HG03354 (cell line): ENCODE results near the gene GGNBP2.

Source experiments
- ATAC-seq: cut with Tn5 transposase; IDR thresholded peaks from one replicate; pipeline ENCODE4 v1.9.1; 2021; ENCODE audit warnings: mild to moderate bottlenecking; ENCODE audit not compliant: unreplicated experiment, poor library complexity, severe bottlenecking

GGNBP2 gene

DNA sequence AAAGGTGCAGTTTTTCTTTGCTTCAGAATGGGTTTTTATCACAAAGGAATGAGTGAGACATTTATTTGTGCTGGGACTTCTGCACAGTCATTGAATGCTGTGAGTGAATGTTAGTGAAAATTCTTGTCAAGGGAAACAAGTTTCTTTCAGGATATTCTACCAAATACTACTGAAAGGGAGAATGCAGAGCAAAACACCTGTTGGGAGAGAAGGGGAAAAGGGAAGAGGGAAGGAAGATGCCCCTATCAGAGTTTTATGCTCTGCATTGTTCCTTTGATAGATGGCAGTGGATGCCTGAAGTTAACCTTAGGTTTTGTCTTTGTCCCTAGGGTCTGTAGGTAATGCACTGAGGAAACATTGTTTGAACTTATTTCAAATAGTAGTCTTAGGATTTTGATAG is 3.1 kb downstream of the GGNBP2 start:
- no peak for ATAC-seq

DNA sequence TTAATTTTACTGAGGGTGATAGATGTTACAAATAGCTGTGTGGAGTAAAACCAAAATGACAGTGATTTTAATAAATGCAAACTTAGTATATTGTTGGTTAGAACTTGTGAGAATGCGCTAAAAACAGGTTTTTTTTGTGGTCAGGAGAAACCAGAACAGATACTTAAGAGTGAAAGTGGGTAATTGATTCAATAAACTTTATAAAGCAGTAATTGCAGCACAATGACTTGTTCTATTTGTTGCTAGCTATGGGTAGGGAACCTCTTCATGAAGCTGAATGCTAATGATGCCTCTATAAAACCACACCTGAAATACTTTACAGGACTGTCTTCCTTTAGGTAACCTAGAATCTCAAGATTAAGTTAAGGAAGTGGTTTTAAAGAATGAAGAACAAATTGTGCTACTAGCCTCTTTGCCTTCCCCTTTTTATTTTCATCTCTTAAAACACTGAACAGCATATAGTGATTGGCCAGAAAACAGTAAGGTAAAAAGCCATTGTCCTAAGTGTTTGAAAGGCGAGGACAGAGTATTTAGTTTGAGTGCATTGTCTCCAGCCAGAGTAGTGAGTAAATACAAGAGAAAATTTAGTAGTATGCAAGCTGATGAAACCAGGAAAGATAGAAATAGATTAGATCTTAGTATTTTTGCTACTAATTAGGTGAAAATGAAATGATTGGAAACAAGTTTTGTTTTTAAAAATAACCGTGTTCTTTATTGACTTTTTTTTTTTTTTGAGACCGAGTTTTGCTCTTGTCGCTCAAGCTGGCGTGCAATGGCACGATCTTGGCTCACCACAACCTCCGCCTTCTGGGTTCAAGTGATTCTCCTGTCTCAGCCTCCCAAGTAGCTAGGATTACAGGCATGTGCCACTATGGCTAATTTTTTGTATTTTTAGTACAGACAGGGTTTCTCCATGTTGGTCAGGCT is 6.0 kb downstream of the GGNBP2 start:
- ATAC-seq = no peak

DNA sequence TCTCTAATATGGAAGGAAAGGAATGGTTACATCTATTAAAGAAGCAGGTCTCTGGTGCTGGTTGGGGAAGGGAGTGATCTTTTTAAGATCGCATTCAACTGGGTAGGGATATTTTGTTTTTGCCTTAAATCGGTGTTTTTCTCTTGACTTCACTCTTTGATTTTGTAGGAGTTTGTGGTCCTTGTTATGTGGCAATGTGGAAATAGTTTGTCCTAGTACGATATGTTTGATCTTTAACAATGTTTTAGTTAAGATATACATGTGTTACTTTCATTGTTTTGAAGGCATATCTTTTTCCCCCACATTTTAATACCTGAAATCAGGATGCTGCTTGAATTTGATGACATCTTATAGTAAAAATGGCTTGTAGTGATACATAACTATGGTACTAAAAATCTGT is 8.7 kb downstream of the GGNBP2 start:
- no peak for ATAC-seq

- ATAC-seq = no peak
Measured at GRCh38 chr17:36566081-36566480, 21.4 kb downstream of the GGNBP2 start.

DNA sequence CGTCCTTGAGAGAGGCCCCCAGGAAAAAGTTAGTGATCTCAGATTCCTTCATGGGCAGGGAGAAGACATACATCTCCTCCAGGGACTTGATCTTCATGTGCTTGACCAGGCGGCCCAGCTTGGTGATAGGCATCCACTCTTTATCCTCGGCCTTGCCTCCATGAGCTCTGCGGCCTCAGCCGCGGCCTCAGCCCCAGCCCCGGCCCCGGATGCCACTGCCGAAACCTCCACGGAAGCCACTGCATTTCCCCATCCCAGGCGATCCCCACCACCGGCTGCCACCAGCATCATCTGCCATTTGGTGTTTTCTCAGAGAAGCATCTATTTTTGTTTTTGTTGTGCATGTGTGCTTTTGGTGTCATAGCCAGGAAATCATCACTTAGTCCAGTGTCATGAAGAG is 30.3 kb downstream of the GGNBP2 start:
- ATAC-seq = no peak

GRCh38 chr17:36576793-36577192 is 32.1 kb downstream of the GGNBP2 start:
- ATAC-seq = no peak

- no peak for ATAC-seq
Measured at GRCh38 chr17:36578671-36579070, 34.0 kb downstream of the GGNBP2 start.

DNA sequence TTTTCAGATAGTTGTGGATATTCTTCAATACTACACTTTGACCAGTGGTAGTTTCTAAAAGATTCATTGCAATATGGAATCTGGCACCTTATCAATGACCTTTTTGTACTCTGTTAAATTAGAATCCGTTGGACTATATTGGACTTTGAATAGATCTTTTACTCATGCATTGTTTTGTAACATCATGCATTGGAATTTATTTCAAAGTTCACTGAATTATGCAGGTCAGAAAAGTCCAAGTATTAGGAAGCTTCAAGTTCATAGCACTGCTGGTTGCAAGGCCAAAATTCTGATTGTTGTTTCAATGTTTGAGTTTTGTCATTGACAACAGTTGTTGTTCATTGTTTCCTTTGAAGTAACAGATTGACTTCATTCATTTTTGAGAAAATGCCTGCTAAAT is 39.1 kb downstream of the GGNBP2 start:
- ATAC-seq = no peak

DNA sequence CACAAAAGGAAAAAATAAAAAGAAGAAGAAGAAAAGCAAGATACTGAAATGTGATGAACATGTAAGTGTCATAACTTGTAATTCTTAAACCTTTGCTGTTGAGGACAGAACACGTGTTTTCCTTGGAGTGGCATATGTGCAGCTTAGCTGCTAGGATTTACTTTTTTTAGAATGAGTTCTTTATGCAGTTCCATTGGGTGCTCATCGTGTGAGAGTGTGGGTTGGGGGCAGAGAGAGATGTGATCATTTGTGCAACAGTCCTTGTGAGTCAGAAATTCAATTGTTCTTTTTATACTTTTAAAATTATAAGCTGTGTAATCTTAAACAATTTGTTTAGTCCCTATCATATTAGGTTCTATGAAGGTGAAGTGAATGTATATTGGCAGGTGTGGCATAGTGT is 41.4 kb downstream of the GGNBP2 start:
- no peak for ATAC-seq

- ATAC-seq = no peak
Measured at GRCh38 chr17:36590082-36590481, 45.4 kb downstream of the GGNBP2 start.

GRCh38 chr17:36591434-36592315 is 47.0 kb downstream of the GGNBP2 start, which contains the start of gene DHRS11:
DHRS11 (plus strand) TSS chr17:36591879; CDS start chr17:36592010, 131 bp downstream.
- peak; percentile 81 for ATAC-seq

- no peak for ATAC-seq
Measured at GRCh38 chr17:36592316-36592715, 47.6 kb downstream of the GGNBP2 start.

GRCh38 chr17:36592716-36593321 is 48.1 kb downstream of the GGNBP2 start:
- no peak for ATAC-seq

DNA sequence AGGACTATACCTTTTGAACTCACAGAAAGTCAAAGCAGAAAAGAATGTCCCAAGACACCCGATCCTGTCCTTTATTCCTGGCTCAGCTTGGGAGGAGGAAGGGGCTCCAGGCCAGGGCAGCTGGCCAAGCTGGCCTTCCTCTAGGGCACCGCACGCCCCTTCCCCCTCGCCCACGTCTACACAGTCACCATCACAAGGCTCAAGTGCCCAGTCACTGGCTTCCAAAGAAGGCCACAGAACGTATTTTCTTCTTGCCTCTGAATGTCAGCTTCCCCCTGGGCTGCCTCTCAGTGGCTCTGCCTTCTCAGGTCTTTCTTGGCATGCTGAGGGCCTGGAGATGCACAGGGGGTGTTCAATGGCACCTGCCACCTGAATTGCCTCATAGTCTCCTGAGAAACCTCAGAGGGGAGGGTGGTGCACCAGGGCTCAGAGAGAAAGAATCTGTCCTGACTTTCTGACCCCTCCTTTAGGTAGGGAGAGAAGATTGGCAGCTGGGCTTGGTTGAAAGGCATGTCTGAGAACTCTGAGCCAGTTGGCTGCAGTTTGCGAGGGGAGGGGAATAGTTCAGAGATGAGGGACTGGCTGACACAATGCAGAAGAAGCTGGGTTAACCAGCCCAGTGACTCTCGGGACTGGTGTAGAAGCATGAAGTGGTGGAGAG is 49.1 kb downstream of the GGNBP2 start:
- no peak for ATAC-seq

GRCh38 chr17:36594626-36595401 is 50.1 kb downstream of the GGNBP2 start:
- ATAC-seq = no peak

DNA sequence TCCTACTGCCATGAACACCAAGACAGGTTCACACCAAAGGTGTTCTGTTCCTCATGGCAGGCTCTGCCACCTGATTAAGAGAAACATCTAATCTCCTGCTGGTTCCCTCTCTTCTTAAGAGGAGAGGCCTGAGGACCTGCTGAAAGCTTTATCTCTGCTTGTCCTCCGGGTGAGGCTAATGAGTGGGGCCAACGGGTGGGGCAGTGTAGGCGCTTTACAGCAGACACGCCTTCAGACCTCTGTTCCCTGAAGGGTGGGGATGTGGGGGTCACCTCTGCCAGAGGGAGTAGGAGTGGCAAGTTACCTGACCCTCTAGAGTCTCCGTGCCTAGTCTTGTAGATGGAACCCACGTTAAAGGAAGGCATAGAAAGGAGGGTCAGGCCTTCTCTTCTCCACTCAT is 52.5 kb downstream of the GGNBP2 start:
- no peak for ATAC-seq

DNA sequence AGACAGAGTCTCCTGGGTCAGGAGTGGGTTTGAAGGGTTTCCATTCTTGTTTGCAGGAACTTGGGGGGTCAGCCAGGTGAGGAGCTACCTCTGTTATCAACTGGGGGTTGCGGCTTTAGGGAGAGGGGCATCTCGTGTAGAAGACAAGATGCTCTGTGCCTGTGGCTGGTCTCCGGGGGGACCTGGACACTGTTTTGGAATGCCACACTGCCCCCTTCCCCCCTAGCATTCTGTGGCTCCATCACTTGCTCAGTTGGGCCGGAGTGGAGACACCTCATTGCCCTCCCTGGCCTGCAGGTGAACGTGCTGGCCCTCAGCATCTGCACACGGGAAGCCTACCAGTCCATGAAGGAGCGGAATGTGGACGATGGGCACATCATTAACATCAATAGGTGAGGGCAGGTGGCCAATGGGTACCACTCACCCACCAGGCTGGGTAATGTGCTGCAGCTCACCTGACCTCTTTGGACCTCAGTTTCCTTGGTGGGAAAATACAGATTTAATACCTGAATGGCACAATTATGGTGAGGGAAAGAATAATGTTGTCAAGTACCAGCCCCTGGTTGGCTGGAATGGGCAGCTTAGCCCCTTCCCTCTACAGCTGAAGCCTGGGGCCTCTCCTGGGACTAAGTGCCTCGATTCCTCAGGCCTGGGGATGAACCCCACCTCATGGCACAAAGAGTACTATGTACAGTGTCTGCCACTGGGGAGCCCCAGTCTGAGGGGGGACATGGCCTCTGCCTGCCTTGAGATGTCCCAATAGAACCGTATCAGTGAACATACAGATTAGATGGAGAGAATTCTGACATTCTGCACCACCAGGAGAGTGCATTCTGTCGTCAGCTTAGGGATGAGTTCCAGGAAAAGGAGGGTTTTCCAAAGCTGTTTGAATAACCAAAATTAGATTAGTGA is 53.4 kb downstream of the GGNBP2 start:
- no peak for ATAC-seq

DNA sequence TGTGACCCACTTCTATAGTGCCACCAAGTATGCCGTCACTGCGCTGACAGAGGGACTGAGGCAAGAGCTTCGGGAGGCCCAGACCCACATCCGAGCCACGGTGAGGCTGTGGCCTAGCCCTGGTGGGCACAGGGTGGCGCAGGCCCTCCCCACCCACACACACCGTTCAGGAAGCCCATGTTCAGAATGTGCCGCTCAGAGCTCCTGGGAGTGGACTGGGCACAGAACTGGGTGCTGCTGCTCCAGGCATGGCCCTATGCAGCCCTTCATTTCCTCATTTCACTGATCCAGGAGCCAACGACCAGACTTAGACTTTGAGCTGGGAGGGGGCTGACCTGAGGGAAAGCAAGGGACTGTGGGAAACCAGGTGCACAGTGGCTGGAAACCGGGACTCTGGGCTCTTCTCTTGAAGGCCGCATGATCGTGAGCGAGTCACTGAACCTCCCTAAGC is 54.3 kb downstream of the GGNBP2 start:
- ATAC-seq = no peak
